Measurements from ENCODE around the gene SRCAP.

Gene SRCAP

GRCh38 chr16:30766206-30766932, 67.4 kb downstream of the SRCAP start:
- Histone ChIP-seq H3K27me3 (ENCODE audit: insufficient read depth, low read length) (no peaks in the 10 kb centered on the region), H3K4me2 (ENCODE audit: low read length) (no peak overlapping the region), H3K9ac (ENCODE audit: low read length) (no peak overlapping the region), H3K27ac (ENCODE audit: low read depth, low read length, poor library complexity, severe bottlenecking) (no peak overlapping the region), H4K20me1 (ENCODE audit: insufficient read depth, low read length) (no peaks in the 10 kb centered on the region), H3F3A (ENCODE audit: insufficient read depth, low read length) (no peaks in the 10 kb centered on the region), H3K9me3 (ENCODE audit: low read length) (no peaks in the 10 kb centered on the region), H3K9me2 (ENCODE audit: low read depth, low read length) (no peaks in the 10 kb centered on the region), H3K4me3 (ENCODE audit: low read depth, low read length, poor library complexity, severe bottlenecking) (no peak overlapping the region), H3K36me3 (ENCODE audit: insufficient read depth, low read length) (peaks cover 82% of the 10 kb centered on the region), H2AFZ (ENCODE audit: low read length) (no peak overlapping the region), H3K79me2 (ENCODE audit: insufficient read depth, low read length) (no peaks in the 10 kb centered on the region; the same call in 1 of the 2 replicates), H3K4me1 (ENCODE audit: insufficient read depth, low read length, severe bottlenecking) (peaks cover 17% of the 10 kb centered on the region)
- TF ChIP-seq EZH2 (IDR thresholded peaks at IDR 0.05; ENCODE audit: borderline replicate concordance, low read length) (no peak), CTCF (IDR thresholded peaks at IDR 0.05; ENCODE audit: low read length) (no peak)

GRCh38 chr16:30766933-30767284, 67.9 kb downstream of the SRCAP start:
- Histone ChIP-seq H3K9ac (ENCODE audit: low read length) (no peak overlapping the region), H3K27ac (ENCODE audit: low read depth, low read length, poor library complexity, severe bottlenecking) (no peak overlapping the region), H3K9me2 (ENCODE audit: low read depth, low read length) (no peaks in the 10 kb centered on the region), H3K4me2 (ENCODE audit: low read length) (no peak overlapping the region), H3K9me3 (ENCODE audit: low read length) (no peaks in the 10 kb centered on the region), H3F3A (ENCODE audit: insufficient read depth, low read length) (no peaks in the 10 kb centered on the region), H3K4me3 (ENCODE audit: low read depth, low read length, poor library complexity, severe bottlenecking) (no peak overlapping the region), H3K79me2 (ENCODE audit: insufficient read depth, low read length) (no peaks in the 10 kb centered on the region; the same call in 1 of the 2 replicates), H3K36me3 (ENCODE audit: insufficient read depth, low read length) (peaks cover 87% of the 10 kb centered on the region), H4K20me1 (ENCODE audit: insufficient read depth, low read length) (no peaks in the 10 kb centered on the region), H3K4me1 (ENCODE audit: insufficient read depth, low read length, severe bottlenecking) (peaks cover 17% of the 10 kb centered on the region), H2AFZ (ENCODE audit: low read length) (no peak overlapping the region), H3K27me3 (ENCODE audit: insufficient read depth, low read length) (no peaks in the 10 kb centered on the region)
- TF ChIP-seq CTCF (IDR thresholded peaks at IDR 0.05; ENCODE audit: low read length) (no peak), EZH2 (IDR thresholded peaks at IDR 0.05; ENCODE audit: borderline replicate concordance, low read length) (no peak)

GRCh38 chr16:30767767-30768465, 68.9 kb downstream of the SRCAP start:
- Histone ChIP-seq H2AFZ (ENCODE audit: low read length) (no peak overlapping the region), H3K9me2 (ENCODE audit: low read depth, low read length) (no peaks in the 10 kb centered on the region), H4K20me1 (ENCODE audit: insufficient read depth, low read length) (no peaks in the 10 kb centered on the region), H3K27ac (ENCODE audit: low read depth, low read length, poor library complexity, severe bottlenecking) (no peak overlapping the region), H3K4me3 (ENCODE audit: low read depth, low read length, poor library complexity, severe bottlenecking) (no peak overlapping the region), H3K79me2 (ENCODE audit: insufficient read depth, low read length) (no peaks in the 10 kb centered on the region; the same call in 1 of the 2 replicates), H3F3A (ENCODE audit: insufficient read depth, low read length) (no peaks in the 10 kb centered on the region), H3K36me3 (ENCODE audit: insufficient read depth, low read length) (peaks cover 96% of the 10 kb centered on the region), H3K9ac (ENCODE audit: low read length) (no peak overlapping the region), H3K4me2 (ENCODE audit: low read length) (no peak overlapping the region), H3K4me1 (ENCODE audit: insufficient read depth, low read length, severe bottlenecking) (peaks cover 12% of the 10 kb centered on the region), H3K27me3 (ENCODE audit: insufficient read depth, low read length) (no peaks in the 10 kb centered on the region), H3K9me3 (ENCODE audit: low read length) (no peaks in the 10 kb centered on the region)
- TF ChIP-seq CTCF (IDR thresholded peaks at IDR 0.05; ENCODE audit: low read length) = no peak
- TF ChIP-seq EZH2 (IDR thresholded peaks at IDR 0.05; ENCODE audit: borderline replicate concordance, low read length) = no peak

Data from OCI-LY1 (cell line).